ENCODE data around the gene ADAM12.

The ADAM12 gene

DNA sequence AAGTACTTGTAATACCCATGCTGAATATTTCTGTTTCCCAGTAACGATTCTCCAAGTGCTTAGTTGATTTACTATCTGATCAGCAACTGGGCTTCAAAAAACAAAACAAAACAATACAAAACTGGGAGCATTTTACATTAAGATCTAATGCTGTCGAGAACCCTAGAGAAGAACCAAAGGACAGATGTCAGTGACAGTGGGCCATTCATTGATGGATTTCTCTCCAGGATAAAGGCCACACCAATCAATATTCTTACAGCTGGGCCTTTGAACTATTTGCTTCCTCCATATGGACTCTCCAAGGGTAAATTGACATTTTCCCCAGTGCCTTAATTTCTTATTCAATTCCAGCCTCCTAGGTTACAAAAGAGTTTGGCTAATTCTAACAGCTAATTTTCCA, 217.5 kb downstream of the ADAM12 start:
- no peak for DNase-seq (ENCODE audit: low spot score)
- Histone ChIP-seq H3K4me3 (no peak overlapping the region), H3K27ac (no peak overlapping the region)
- TF ChIP-seq, protein P1, sequence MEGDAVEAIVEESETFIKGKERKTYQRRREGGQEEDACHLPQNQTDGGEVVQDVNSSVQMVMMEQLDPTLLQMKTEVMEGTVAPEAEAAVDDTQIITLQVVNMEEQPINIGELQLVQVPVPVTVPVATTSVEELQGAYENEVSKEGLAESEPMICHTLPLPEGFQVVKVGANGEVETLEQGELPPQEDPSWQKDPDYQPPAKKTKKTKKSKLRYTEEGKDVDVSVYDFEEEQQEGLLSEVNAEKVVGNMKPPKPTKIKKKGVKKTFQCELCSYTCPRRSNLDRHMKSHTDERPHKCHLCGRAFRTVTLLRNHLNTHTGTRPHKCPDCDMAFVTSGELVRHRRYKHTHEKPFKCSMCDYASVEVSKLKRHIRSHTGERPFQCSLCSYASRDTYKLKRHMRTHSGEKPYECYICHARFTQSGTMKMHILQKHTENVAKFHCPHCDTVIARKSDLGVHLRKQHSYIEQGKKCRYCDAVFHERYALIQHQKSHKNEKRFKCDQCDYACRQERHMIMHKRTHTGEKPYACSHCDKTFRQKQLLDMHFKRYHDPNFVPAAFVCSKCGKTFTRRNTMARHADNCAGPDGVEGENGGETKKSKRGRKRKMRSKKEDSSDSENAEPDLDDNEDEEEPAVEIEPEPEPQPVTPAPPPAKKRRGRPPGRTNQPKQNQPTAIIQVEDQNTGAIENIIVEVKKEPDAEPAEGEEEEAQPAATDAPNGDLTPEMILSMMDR (IDR thresholded peaks at IDR 0.05) = no peak

DNA sequence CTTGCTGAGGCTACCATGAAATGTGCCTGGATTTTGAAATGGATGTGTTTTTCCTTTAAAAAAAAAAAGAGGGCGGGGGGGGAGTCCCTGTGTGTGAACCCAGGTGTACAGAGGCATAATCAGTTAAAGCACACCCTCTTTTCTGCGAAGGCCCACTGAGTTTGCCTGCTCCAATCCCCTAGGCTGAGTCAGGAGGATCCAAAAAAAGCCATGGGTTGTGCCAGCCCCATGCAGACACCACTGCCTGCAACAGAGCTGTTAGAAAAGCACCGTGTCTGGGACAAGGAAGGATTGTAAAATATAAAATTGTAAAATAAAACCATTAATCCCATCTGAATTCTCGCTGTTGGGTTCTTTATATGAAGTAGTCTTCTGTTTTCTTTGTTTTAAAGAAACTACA, 217.9 kb downstream of the ADAM12 start:
- TF ChIP-seq, protein P1 (IDR thresholded peaks at IDR 0.05) = no peak
- H3K4me3 ChIP-seq = no peak overlapping the region
- H3K27ac ChIP-seq = no peak overlapping the region
- DNase-seq (ENCODE audit: low spot score) = no peak

DNA sequence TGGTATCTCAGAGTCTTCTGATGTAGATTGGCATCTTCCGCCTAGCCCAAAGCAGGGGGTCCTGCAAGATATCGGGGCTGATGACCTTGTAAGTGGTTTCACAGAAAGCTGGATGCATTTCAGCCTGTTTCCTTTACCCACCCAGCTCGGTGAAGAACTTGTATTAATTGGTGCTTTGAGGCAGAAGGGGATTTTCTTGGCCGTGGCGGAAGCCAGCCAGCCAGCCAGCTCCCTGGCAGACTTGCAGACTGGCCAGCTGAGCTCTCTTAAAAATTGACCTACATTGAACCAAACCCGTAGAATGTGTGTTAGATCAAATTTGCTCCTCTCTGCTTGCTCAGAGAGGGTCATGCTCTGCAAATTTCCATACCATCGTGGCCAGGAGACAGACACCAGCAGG, 218.4 kb downstream of the ADAM12 start:
- DNase-seq (ENCODE audit: low spot score) = no peak
- H3K27ac ChIP-seq = no peak overlapping the region

DNA sequence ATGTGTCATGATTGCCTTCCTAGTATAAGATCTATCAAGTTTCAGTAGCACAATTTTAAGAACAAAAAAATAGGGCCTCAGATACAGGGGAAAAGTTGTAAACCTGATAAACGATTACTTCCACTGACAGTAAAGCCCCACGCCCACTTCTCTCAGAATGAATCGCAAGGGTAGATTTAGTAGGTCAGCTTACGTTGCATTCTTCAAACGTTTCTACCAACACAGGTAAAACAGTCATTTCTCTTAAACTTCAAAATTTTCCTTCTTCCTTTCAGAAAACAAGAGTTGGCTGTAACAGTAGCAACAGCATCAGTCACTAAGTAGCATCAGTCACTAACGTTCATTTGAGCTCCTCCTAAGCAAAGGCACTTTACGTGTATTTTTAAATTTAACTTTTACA, 221.5 kb downstream of the ADAM12 start:
- no peak for DNase-seq (ENCODE audit: low spot score)
- Histone ChIP-seq H3K27ac (no peak overlapping the region), H3K4me3 (no peak overlapping the region)
- TF ChIP-seq, protein P1 (IDR thresholded peaks at IDR 0.05) = no peak

More for the DNA sequence above, 218.4 kb downstream of the ADAM12 start:
- TF ChIP-seq, protein P1 (IDR thresholded peaks at IDR 0.05) = no peak
- H3K4me3 ChIP-seq = no peak overlapping the region

DNA sequence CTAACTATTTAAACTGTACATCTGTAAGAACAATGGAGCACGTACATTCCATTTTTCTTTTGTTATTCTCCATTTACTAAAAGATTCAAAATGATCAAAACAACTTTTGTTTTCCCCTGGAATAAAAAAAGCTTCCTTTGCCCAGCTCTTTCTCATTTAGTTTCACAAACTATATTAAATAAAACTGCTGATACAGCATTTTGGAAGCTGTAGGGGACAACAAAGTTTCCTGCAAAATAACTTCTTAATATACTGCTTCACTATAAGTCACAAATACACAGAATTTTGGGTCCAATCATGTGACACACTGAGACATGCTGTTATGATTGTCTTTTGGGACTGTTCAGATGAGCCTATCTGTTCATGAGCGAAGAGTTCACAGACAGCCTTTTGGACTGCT, 222.4 kb downstream of the ADAM12 start:
- Histone ChIP-seq H3K27ac (no peak overlapping the region), H3K4me3 (no peak overlapping the region)
- DNase-seq (ENCODE audit: low spot score) = no peak
- TF ChIP-seq, protein P1 (IDR thresholded peaks at IDR 0.05) = no peak

DNA sequence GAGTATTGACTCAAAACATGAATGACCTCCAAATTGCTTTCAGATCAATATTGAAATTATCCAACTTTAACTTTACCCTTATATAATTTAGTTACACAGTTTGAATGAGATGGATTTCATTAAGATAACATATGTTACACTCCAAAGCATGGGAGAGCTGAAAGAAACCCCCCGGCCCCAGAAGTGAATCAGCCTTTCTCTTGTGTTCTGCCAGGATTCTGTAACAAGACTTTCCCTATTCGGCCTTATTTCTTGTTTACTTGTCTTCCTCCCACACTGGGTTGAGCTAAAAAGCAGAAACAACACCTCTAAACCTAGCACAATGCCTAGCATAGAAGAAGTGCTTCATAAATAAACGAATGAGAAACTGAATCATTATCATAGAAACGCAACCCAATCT, 224.8 kb downstream of the ADAM12 start:
- TF ChIP-seq, protein P1 (IDR thresholded peaks at IDR 0.05) = no peak
- DNase-seq (ENCODE audit: low spot score) = no peak
- H3K27ac ChIP-seq = no peak overlapping the region
- no peak overlapping the region for H3K4me3 ChIP-seq

DNA sequence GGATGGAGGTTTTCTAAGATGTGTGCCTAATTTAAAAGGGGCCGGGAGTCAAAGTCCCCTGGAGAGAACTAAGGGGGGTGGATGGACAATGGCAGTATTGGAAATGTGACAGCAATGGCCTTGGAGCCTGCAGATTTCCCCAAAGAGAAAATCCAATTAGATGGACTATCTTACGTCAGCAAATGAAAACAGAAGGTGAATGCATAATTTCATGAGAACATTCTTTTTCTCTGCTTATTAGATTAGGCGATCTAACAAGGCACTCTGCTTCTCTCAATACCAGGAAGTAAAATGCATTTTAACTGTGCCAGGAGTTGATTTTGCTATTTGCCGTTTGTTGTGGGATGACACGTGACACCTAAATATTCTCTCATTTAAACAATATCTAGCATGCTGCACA, 226.6 kb downstream of the ADAM12 start:
- TF ChIP-seq, protein P1 (IDR thresholded peaks at IDR 0.05) = no peak
- no peak overlapping the region for H3K27ac ChIP-seq
- DNase-seq (ENCODE audit: low spot score) = no peak
- H3K4me3 ChIP-seq = no peak overlapping the region

All from coronary artery (tissue), 2 donors.